Measurements from ENCODE around the gene MET. TPM values are rescaled to one million over a fixed set of nuclear protein-coding genes. Genes with fewer than 3 reads are reported as not detected.

Gene MET
- total RNA-seq, 1 donor from 2014 or later = 0.68 TPM

DNA sequence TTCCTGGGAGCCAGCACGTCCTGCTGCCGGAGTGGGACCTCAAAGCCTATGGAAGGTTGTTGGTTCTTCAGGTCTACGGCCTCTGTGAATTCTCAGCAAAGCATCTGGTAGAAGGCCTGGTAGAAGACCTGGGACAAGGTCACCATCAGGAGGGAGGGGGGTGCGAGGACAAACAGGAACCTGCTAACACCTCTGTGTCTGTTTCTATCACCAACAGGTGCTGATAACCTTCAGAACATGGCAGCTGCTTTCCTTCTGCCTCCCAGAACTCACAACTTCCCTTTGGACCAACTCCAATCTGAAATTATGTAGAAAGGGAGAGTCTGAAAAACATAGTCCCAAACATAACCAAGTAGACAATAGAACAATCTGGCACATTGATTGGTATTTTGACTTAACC is 8.3 kb upstream of the MET start:
- intact Hi-C loops (cut with micrococcal nuclease) = no loop called here

DNA sequence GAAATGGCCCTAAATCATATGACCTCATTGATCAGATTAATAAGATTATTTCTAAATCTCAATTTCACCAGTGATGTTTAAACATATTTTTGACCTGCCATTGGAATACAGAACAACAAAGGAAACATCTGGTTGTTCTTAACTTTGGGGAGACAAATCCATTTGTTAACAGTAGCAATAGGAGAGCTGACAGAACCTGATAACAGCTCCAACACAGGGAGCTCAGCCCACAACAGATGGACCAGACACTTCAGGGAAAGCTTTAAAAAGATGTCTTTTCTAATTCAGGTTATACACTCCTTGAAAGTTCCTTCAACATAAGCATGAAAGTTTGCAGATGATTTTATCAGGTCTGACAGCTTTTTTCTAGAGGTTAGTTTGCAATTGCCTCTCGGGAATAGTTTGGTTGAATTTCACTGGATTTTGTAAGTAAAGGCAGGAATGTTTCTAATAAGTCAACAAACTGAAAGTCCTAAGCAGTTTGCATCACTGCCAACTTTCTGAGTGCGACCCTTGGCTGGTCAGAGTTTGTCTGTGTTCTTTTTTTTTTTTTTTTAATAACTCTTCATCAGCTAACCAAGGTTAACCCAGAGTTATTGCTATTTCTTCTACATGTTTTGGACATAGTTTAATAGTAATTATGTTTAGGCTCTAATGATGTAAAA is 6.5 kb upstream of the MET start:
- intact Hi-C loops (cut with micrococcal nuclease) = no loop called here

DNA sequence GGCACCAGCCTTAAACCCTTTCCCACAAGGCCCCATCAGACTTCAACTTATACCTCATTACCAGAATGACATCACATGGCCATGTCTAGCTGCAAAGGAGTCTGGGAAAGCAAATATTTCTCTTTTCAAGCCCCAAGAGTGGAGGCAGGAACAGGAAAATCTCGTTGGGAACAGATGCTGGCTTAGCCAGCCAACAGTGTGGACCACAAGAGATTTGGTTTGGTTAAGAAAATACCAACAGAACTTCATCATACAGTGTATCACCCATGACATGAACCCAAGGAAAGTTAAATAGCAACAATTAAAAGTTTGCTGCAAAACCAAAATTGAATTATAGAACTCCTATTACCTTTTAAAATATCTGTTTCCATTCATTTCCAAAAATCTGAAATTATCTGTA is 2.2 kb upstream of the MET start:
- intact Hi-C loops (cut with micrococcal nuclease) = loop anchor here (5.0 kb wide), 1 partner anchor 138 kb away; no protein-coding TSS in a partner anchor

DNA sequence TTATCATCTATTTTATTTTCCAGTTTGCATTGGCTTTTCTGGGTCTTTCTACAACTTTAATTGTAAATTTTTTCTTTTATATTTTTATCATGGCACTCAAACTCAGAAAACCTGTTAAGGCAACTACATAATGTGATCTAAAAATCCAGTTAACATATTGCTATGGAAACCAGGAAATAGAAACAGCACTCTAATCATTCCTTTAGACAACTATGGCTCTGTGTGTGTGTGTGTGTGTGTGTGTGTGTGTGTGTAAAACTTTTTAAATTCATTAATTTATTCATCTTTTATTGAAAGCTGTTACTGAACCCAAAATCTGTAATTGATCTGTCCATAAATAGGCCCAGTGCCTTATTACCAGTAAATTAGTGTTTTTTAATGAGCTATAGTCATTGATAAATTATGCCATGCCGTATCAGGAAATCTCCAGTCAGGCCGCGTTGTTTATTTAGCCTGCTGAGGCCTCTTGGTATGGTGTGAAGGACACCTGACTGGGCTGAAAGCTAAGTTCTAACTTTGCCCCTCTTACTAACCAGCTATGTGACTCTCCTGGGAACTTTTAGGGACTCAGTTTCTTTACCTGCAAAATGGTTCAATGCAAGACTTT is 1.5 kb upstream of the MET start:
- intact Hi-C loops (cut with micrococcal nuclease) = loop anchor here (5.0 kb wide), 1 partner anchor 137 kb away; no protein-coding TSS in a partner anchor

DNA sequence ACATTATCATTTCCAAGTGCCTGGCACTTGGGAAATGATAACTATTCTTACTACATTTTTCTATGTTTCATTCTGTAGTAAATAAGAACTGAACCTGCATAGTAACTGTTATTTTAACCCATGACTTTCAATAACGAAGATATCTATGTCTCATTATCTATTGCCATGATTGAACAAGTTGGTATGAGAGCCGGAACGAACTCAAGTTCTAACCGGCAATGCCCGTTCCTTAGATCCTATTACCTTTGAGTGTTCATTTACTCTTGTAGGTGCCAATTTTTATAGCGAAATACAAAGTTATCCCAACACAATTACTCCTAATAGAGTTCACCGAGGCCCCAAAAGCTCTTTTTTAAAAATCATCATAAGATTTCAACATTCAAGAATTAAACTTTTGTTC is 885 bp upstream of the MET start:
- intact Hi-C loops (cut with micrococcal nuclease) = loop anchor here (5.0 kb wide), 1 partner anchor 136 kb away; no protein-coding TSS in a partner anchor

DNA sequence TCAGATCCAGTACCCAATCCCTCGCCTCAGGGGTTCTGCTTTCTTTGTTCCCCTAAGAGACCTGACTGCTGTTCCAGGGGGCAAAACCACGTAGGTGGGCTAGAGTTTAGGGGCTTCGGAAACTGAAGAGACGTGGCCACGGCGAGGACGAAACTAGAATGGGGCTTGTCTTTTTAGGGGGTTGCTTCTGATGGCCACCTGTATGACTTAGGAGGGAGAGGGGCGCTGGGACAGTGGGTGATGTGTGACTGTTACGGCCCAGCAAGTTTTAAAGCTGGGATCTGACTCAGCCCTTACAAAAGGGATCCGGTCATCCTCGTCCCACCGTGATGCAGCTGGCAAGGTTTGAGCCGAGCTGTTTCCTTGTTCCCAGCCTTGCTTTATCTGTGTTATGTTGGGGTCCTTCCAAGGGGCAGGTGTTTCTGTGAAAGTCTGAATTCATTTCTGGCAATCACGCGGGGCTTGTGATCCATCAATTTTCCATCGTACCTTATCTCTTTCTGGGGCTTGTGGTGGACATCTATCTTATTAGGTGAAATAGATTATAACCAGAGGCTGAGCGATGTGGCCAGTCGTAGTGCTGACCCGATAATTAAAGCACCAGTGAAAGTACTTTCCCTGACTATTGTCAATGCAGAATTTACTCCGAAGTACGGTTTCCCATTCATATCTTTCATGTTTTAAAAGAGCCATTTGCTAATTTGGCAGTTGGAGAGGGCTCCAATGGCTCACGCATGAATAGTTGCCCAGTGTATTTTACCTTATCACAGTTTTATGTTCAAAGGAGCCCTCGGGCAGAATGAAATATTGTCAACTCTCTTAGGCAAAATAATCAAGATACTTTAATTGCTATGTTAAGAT is 830 bp downstream of the MET start:
- intact Hi-C loops (cut with micrococcal nuclease) = loop anchor here (5.0 kb wide), 1 partner anchor 134 kb away; no protein-coding TSS in a partner anchor

DNA sequence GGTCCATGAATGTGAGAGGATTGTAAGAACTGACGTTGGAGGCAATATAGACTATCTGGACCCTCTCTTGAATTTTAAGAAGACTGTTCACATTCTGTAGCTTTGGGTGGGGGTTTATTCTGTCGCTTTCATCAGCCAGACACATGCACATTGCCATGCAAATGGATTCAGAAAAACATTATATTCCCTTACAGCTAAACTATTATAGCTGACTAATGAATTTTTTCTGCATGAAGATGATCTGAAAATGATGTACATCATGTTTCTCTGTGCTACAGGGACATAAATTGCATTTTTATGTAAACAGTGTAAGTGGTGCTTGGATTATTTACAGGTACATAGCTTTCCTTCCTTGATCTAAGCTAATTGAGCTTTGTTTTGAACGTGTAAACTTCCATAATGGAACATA is 1.5 kb downstream of the MET start:
- intact Hi-C loops (cut with micrococcal nuclease) = loop anchor here (5.0 kb wide), 1 partner anchor 134 kb away; no protein-coding TSS in a partner anchor

DNA sequence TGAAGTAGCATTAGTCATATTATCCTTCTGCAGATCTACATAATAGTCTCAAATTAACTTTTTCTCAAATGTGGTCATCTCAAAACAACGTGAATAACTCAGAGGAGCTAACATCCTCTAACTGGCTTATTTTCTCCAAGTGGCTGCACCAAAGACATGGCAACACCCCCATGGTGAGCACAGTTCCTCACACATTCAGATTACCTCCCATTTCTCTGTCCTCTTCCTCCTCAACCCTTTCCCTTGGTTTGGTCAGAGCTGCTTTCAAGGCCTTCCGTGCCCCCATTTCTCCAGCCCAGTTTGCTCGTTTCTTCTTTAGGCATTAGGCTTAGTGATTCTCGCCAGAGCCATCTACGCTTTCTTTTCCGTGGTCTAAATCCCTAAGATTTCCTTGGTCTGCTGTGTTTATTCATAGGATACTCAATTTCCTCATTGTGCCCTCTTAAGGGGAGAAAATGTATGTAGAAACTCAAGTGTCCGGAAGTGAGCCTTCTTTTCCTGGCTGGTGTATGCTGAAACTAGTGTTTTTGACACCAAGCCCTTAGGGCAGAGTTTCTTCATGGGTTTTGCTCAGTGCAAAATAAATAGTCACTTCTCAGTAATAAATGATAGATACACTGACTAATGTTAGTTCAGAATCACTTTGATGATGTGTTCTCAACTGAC is 2.6 kb downstream of the MET start:
- intact Hi-C loops (cut with micrococcal nuclease) = loop anchor here (5.0 kb wide), 1 partner anchor 133 kb away; no protein-coding TSS in a partner anchor

DNA sequence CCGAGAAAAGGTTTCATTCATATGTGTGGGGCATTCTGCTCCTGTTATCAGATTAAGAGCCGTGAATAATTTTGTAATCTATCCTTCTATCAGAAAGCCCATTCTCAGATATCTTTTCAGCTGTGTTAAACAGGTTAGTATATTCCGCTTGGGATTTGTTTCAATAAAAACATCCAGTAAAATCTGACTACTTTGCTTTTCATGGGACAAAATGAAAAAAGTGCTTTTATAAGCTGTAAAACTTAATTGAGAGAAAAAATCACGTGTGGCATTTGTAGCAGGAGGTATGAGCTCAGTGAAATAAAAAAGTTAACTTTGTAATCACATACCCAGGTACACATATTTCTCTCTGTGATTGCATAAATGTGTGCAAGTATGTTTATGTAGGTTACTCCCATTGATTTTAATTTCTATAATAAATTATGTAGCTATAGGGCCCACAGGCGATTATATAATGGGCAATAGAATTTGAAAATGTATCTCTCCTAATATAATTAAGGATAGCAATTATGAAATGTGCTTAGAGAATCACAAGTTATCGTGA is 3.9 kb downstream of the MET start:
- intact Hi-C loops (cut with micrococcal nuclease) = no loop called here

DNA sequence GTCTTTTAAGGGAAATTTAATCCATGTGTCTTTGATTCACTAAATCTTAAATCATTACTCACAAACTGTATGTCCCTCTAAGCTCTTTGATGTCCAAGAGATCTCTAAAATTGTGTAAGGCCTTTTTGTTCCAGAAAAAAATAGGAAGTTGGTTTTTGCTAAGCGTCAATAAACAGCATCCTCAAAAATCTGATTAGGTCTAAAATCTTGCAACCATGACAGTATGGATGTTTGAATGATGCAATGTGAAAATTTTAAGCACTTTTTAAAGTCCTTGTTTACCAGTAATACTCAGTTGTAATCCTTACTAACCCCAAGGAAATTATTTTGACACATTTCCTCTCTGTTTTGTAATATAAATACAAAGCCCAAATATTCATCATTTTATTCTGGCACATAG is 6.8 kb downstream of the MET start:
- intact Hi-C loops (cut with micrococcal nuclease) = no loop called here

DNA sequence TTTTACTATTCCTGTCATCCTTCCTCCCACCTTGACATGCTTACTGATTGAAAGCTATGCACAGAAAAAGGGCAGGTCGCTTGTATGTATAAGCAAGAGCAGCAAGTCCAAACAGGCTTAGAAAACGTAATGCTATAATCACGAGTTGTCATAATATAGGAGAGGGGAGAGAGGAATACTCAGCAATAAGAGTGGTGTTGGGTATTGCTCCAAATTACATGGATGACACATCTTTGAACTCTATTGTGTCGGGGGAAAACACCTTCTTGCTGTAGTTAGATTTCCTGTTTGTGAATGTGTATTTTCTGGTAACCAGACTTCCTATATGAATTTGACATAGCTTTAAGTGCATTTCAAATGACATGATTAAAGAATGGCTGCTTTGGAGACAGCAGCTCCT is 7.5 kb downstream of the MET start:
- intact Hi-C loops (cut with micrococcal nuclease) = no loop called here

DNA sequence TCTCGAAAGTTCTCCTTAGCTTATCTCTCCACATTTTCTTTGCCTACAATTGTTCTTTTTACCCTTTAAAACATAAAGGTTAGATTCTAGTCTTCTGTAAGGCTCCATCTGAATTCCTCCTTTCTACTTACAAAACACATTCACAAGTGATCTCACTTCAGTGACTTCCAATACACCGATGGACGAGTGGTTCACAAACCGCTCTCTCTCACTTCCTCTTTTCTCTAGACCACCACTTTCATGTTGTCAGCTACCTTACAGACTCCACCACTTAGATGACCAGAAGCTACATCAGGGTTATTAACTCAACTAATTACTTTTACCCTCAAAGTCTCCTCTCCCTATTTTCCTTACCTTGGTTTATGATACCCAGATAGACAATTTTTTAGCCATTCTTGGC is 11.8 kb downstream of the MET start:
- intact Hi-C loops (cut with micrococcal nuclease) = no loop called here

DNA sequence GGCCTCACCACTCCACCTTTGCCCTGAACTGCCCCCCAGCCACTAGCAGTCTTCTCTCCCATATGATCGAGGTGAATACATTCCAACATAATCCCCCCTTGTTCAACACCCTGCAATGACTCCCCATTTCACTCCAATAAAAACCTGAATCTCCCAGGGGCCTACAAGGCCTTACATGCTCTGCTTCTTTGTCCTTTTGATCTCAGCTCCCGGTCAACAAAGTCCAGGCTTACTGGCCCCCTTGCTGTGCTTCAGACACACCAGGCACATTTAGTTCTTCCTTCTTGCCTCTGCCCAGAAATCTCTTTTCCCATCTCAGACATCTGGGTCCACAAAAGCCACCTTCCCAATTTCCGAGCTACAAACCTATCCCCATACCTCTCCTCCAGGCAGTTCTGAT is 14.0 kb downstream of the MET start:
- intact Hi-C loops (cut with micrococcal nuclease) = no loop called here

DNA sequence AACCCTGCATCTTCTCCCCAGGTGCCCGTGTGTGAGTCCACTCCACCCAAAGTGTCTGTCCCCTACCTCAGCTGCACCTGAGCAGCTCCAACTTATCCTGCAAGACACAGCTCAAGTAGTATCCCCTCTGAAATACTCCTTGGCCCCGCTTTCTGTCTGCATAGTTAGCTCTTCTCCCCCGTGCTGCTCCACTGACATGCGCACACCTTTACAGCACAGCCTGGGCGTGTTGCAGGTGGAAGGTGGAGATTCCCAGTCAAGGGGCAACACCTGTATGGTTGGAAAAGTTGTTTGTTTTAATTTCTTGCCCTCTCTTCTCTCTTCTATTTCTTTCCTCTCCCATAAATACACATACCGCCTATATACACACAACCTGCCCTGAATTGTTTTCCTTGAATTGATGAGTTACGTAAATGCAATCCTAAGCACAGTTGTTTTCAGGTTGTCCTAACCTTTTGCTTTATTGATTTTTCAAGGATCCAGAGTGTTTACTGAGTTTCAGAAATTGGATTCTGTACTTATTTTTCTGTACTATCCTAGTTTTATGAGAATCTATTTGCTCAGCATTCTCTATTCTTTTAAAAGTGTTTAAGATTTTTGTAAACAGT is 14.9 kb downstream of the MET start:
- intact Hi-C loops (cut with micrococcal nuclease) = no loop called here

DNA sequence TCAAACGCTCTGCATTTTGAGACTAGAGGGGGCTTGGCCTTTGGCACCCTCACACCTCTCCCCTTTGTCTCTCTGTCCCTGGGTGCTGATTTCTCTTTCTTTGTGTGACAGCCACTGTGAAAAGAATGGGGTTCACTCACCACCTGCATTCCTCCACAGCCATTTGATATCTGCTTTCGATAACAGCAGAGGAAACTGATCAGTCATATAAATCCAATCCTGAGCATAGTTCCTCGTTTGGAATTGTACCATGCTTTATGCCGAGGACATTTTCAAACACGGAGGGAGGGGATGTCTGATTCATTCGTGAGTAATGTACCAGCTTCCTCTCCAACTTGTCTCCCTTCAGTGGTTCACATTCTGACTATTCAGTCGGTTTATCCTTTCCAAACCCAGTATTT is 15.8 kb downstream of the MET start:
- intact Hi-C loops (cut with micrococcal nuclease) = no loop called here

DNA sequence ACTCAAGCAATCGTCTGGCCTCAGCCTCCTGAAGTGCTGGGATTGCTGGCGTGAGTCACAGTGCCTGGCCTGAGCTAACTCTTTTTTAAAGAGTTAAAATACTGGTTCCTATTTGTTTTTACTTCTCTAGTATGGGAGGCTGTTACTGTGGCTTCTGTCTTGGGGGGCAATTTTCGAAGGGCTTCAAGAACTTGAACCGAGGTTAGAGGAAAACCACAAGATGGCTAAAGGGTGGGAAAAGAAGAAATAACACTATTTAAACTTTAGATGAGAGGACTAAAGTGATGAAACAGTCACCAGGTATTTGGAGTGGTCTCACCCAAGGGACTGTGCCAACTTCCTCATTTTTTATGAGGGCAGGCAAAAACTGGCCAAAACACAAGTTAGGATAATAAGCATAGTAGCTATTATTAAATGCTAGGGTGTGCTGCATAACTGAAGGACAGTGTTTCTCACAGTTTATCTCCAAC is 17.8 kb downstream of the MET start:
- intact Hi-C loops (cut with micrococcal nuclease) = no loop called here

DNA sequence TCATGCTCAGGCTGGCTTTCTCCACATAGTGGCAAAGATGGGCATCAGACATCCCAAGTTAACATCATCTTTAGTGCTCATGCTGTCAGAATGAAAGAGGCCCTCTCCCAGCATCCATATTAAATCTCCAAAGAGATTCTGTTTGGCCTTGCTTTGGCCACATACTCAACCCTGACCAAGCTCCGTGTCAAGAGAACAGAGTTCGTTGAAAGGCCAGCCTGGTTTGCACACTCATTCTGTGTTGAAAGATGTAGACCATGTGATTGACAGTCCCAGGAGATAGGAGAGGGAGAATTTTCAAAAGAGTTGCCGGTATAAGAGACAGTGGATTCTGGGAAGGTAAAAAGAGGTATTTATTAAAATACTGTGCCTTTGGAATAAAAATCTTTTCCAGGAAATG is 19.7 kb downstream of the MET start:
- intact Hi-C loops (cut with micrococcal nuclease) = no loop called here

DNA sequence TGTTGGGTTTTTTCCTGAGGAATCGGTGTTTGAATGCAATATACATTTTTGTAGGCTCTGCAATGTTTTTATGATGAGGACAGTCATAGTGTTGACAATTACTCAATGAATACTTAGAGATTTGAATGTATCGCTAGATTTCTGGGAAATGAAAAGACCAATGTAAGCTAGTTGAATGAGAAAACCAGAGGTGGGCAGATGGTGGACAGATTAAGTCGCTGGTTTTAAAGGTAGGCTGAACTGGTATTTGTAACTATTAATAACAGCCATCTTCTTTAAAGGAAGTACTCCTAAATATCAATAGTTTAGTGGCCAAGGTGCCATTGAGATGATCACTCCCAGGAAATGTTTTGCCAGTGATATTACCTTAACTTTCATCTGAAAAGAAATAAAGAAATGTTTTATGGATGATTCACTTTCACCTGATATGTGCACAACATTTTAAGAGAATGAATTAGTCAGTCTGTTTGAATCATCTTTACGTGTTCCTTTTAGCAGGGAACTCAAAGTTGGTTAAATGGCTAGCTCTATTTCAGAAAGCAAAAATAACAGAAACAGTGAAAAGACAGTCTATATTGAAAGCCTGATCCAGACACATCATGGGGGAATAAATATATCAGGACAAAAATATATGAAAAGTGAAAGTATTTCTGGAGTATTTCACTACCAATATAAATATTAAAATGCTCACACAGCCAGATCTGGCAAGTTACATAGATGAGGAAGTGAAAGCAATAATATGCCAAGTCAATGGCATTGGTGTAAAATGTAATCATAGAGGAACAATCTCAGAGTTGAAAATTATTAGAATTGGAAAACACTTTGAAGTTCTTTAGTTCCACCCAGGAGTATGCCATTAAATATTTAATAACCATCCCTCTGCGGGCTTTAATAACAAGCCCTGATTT is 20.7 kb downstream of the MET start:
- intact Hi-C loops (cut with micrococcal nuclease) = no loop called here

DNA sequence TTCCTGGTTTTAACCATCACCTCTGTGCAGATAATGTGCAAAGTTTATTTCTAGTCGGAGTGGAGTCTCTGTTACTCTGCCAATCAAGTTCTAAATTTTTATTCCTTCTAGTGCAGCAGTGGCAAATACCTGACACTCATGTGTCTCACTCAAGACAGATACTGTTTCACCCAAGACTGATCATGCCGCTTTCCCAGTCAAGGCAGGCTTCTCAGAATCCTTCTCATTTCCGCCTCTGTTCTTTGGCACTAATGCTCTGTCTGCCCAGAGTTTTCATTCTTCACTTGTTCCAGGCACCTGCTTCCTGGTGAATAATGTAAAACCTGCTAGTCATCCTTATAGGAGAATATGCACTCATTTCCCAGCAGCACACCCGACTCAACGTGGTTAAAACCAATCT is 24.7 kb downstream of the MET start:
- intact Hi-C loops (cut with micrococcal nuclease) = no loop called here

DNA sequence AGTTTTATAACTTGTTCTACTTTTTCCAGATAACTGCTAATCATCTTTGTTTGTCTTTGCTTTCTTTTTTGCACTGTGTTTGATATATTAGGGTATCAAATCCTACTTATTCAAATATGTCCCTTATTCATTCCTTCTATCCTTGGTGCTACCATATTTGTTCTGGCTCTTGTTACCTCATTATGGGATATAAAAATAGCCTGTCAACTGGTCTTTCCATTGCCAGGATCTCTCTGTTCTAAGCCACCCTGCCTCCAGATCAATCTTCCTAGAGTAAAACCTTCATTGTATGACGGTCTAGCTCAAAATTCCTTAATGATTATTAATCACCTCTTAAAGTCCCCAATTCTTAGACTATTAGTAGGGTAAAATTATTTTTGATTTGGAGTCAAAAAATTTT is 25.2 kb downstream of the MET start:
- intact Hi-C loops (cut with micrococcal nuclease) = no loop called here
